HEK293 (cell line): ENCODE measurements around the gene P2RX2.
A peak's percentile ranks its signal among the peaks of the same experiment; 100 is the strongest.

Experiments
- CTCF ChIA-PET: fragments of 350-600 bp; formaldehyde crosslinking; extraction: SDS; loops from one replicate; lab custom pipeline; 2021; ENCODE audit warnings: antibody characterized with exemption; lab: Yijun Ruan, JAX
- POLR2A ChIA-PET: fragments of 300-600 bp; formaldehyde crosslinking; extraction: SDS; loops from one replicate; lab custom pipeline; 2020; ENCODE audit warnings: antibody characterized with exemption, inconsistent platforms; lab: Yijun Ruan, JAX
- H3K27ac ChIP-seq: fragments of 200-500 bp; sonication (Bioruptor generic); 2 replicates; pipeline ENCODE4 v1.5.1; 2014; ENCODE audit warnings: low read depth, low read length, control low read depth, inconsistent platforms; ENCODE audit errors: extremely low read depth
- H3K36me3 ChIP-seq, 2 experiments: fragments of 200-500 bp in 1 of 2; sonication (Bioruptor generic) in 1 of 2; 1 replicate in 1 of 2; 2 replicates in 1 of 2; pipeline ENCODE4 v1.5.1; 2014 to 2017; ENCODE audit warnings: inconsistent platforms in 2 of 2, low read length in 2 of 2; ENCODE audit not compliant: control insufficient read depth in 2 of 2, insufficient read depth in 1 of 2
- H3K4me1 ChIP-seq: fragments of 200-500 bp; sonication (Bioruptor generic); 2 replicates; pipeline ENCODE4 v1.5.1; 2014; ENCODE audit warnings: mild to moderate bottlenecking, low read length, inconsistent platforms; ENCODE audit not compliant: control insufficient read depth, insufficient read depth
- H3K4me3 ChIP-seq: 2 replicates; pipeline ENCODE4 v1.5.1; 2011; ENCODE audit warnings: low read depth, mild to moderate bottlenecking, control low read depth, low read length, moderate library complexity
- H3K9me3 ChIP-seq: fragments of 200-500 bp; sonication (Bioruptor generic); 2 replicates; pipeline ENCODE4 v1.5.1; 2014; ENCODE audit warnings: low read depth, low read length, inconsistent platforms; ENCODE audit not compliant: control insufficient read depth, insufficient read depth
- EGR2 ChIP-seq: fragments of 450-650 bp; formaldehyde crosslinking; IDR thresholded peaks from 2 replicates; pipeline ENCODE4 v1.5.1; 2016; ENCODE audit warnings: low read depth, missing biosample characterization, missing genetic modification characterization
- KLF16 ChIP-seq: fragments of 450-650 bp; formaldehyde crosslinking; IDR thresholded peaks from 2 replicates; pipeline ENCODE4 v1.5.1; 2017; ENCODE audit warnings: missing biosample characterization, missing genetic modification characterization
- TRIM28 ChIP-seq: IDR thresholded peaks from 2 replicates; pipeline ENCODE4 v1.6.1; 2011; ENCODE audit warnings: low read length, control low read depth, borderline replicate concordance
- WT1 ChIP-seq: fragments of 450-650 bp; formaldehyde crosslinking; IDR thresholded peaks from 2 replicates; pipeline ENCODE4 v1.5.1; 2016; ENCODE audit warnings: missing biosample characterization, missing genetic modification characterization
- YY1 ChIP-seq: fragments of 450-650 bp; formaldehyde crosslinking; IDR thresholded peaks from 2 replicates; pipeline ENCODE4 v1.5.1; 2018; ENCODE audit warnings: missing biosample characterization, missing genetic modification characterization
- ZBTB17 ChIP-seq: fragments of 450-650 bp; formaldehyde crosslinking; IDR thresholded peaks from 2 replicates; pipeline ENCODE4 v1.5.1; 2016; ENCODE audit warnings: missing biosample characterization, missing genetic modification characterization
- ZFP37 ChIP-seq: fragments of 450-650 bp; formaldehyde crosslinking; IDR thresholded peaks from 2 replicates; pipeline ENCODE4 v1.5.1; 2016; ENCODE audit warnings: missing biosample characterization, missing genetic modification characterization
- ZNF121 ChIP-seq: fragments of 450-650 bp; formaldehyde crosslinking; IDR thresholded peaks from 2 replicates; pipeline ENCODE4 v1.5.1; 2016; ENCODE audit warnings: missing biosample characterization, missing genetic modification characterization
- ZNF132 ChIP-seq: fragments of 450-650 bp; formaldehyde crosslinking; IDR thresholded peaks from 2 replicates; pipeline ENCODE4 v1.5.1; 2017; ENCODE audit warnings: missing biosample characterization, missing genetic modification characterization, borderline replicate concordance
- ZNF146 ChIP-seq: fragments of 450-650 bp; formaldehyde crosslinking; IDR thresholded peaks from 2 replicates; pipeline ENCODE4 v1.5.1; 2016; ENCODE audit warnings: missing biosample characterization, missing genetic modification characterization
- ZNF391 ChIP-seq: fragments of 450-650 bp; formaldehyde crosslinking; IDR thresholded peaks from 2 replicates; pipeline ENCODE4 v1.5.1; 2016; ENCODE audit warnings: low read depth, missing biosample characterization, missing genetic modification characterization, borderline replicate concordance
- ZNF501 ChIP-seq: fragments of 450-650 bp; formaldehyde crosslinking; IDR thresholded peaks from 2 replicates; pipeline ENCODE4 v1.5.1; 2016; ENCODE audit warnings: missing biosample characterization, missing genetic modification characterization
- ZNF561 ChIP-seq: fragments of 450-650 bp; IDR thresholded peaks from 2 replicates; pipeline ENCODE4 v1.5.1; 2018; ENCODE audit warnings: missing biosample characterization, missing genetic modification characterization, borderline replicate concordance
- ZNF600 ChIP-seq: fragments of 450-650 bp; formaldehyde crosslinking; IDR thresholded peaks from 2 replicates; pipeline ENCODE4 v1.5.1; 2016; ENCODE audit warnings: missing biosample characterization, missing genetic modification characterization
- ZNF654 ChIP-seq: fragments of 450-650 bp; formaldehyde crosslinking; IDR thresholded peaks from 2 replicates; pipeline ENCODE4 v1.5.1; 2016; ENCODE audit warnings: low read depth, missing biosample characterization, missing genetic modification characterization
- ZNF660 ChIP-seq: fragments of 450-650 bp; IDR thresholded peaks from 2 replicates; pipeline ENCODE4 v1.5.1; 2018; ENCODE audit warnings: missing biosample characterization, mild to moderate bottlenecking, missing genetic modification characterization
- TF ChIP-seq, protein P1 (sequence below): fragments of 450-650 bp; formaldehyde crosslinking; IDR thresholded peaks from 2 replicates; pipeline ENCODE4 v1.5.1; 2017; ENCODE audit warnings: missing biosample characterization, missing genetic modification characterization
- TF ChIP-seq, protein P2 (sequence below): fragments of 450-650 bp; formaldehyde crosslinking; IDR thresholded peaks from 2 replicates; pipeline ENCODE4 v1.5.1; 2016; ENCODE audit warnings: missing biosample characterization, missing genetic modification characterization
- TF ChIP-seq, protein P3 (sequence below): fragments of 450-650 bp; formaldehyde crosslinking; IDR thresholded peaks from 2 replicates; pipeline ENCODE4 v1.5.0; 2017; ENCODE audit warnings: missing biosample characterization, missing genetic modification characterization, borderline replicate concordance
- TF ChIP-seq, protein P4 (sequence below): fragments of 450-650 bp; formaldehyde crosslinking; IDR thresholded peaks from 2 replicates; pipeline ENCODE4 v1.5.1; 2016; ENCODE audit warnings: missing biosample characterization, missing genetic modification characterization
- TF ChIP-seq, protein P5 (sequence below): fragments of 450-650 bp; formaldehyde crosslinking; IDR thresholded peaks from 2 replicates; pipeline ENCODE4 v1.5.1; 2016; ENCODE audit warnings: missing biosample characterization, missing genetic modification characterization

P2RX2 gene

GRCh38 chr12:132614029-132614428 lies 4.5 kb upstream of the P2RX2 start:
- Histone ChIP-seq H3K27ac (no peak overlapping the region), H3K4me1 (no peaks in the 10 kb centered on the region), H3K4me3 (no peak overlapping the region), H3K36me3 (no peaks in the 10 kb centered on the region), H3K9me3 (no peaks in the 10 kb centered on the region)
- TF ChIP-seq WT1 (tag by site-specific recombination) (no peak), ZNF121 (tag by site-specific recombination) (peak; percentile 81)
- ChIA-PET POLR2A (no interaction called here), CTCF (interaction anchor here (0.6 to 6.4 kb wide), 11 partner anchors 9 to 460 kb away, joined by 3 to 68 read pairs (median 4); no protein-coding TSS in a partner anchor)

- no peak overlapping the region for H3K27ac ChIP-seq
- H3K9me3 ChIP-seq, result no peaks in the 10 kb centered on the region
- H3K36me3 ChIP-seq, result no peaks in the 10 kb centered on the region
- H3K4me1 ChIP-seq, result no peaks in the 10 kb centered on the region
- ChIA-PET POLR2A (interaction anchor here (0.9 kb wide), 1 partner anchor 9 kb away, joined by 3 read pairs; no protein-coding TSS in a partner anchor), CTCF (interaction anchor here (0.5 to 6.4 kb wide), 24 partner anchors 8 to 662 kb away, joined by 3 to 68 read pairs (median 4); no protein-coding TSS in a partner anchor)
- no peak overlapping the region for H3K4me3 ChIP-seq
- TF ChIP-seq, protein P1, sequence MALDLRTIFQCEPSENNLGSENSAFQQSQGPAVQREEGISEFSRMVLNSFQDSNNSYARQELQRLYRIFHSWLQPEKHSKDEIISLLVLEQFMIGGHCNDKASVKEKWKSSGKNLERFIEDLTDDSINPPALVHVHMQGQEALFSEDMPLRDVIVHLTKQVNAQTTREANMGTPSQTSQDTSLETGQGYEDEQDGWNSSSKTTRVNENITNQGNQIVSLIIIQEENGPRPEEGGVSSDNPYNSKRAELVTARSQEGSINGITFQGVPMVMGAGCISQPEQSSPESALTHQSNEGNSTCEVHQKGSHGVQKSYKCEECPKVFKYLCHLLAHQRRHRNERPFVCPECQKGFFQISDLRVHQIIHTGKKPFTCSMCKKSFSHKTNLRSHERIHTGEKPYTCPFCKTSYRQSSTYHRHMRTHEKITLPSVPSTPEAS (tag by site-specific recombination), result 0 out of 2 replicates have a peak, but pooled peaks have one; percentile 14
- TF ChIP-seq ZNF654 (tag by site-specific recombination) (peak; percentile 93), ZNF121 (tag by site-specific recombination) (peak; percentile 99), ZNF600 (peak; percentile 41; the same call in 1 of the 2 replicates), ZFP37 (tag by site-specific recombination) (no peak), EGR2 (0 out of 2 replicates have a peak, but pooled peaks have one; percentile 7), TRIM28 (peak; percentile 77; the same call in 1 of the 2 replicates), ZNF146 (tag by site-specific recombination) (no peak), ZBTB17 (tag by site-specific recombination) (peak; percentile 43; the same call in 1 of the 2 replicates), ZNF501 (tag by site-specific recombination) (no peak), YY1 (tag by site-specific recombination) (no peak), KLF16 (0 out of 2 replicates have a peak, but pooled peaks have one; percentile 27), ZNF391 (tag by site-specific recombination) (0 out of 2 replicates have a peak, but pooled peaks have one; percentile 25), ZNF660 (tag by site-specific recombination) (peak; percentile 35; the same call in 1 of the 2 replicates), ZNF132 (tag by site-specific recombination) (no peak), ZNF561 (0 out of 2 replicates have a peak, but pooled peaks have one; percentile 54)
- TF ChIP-seq, protein P2, sequence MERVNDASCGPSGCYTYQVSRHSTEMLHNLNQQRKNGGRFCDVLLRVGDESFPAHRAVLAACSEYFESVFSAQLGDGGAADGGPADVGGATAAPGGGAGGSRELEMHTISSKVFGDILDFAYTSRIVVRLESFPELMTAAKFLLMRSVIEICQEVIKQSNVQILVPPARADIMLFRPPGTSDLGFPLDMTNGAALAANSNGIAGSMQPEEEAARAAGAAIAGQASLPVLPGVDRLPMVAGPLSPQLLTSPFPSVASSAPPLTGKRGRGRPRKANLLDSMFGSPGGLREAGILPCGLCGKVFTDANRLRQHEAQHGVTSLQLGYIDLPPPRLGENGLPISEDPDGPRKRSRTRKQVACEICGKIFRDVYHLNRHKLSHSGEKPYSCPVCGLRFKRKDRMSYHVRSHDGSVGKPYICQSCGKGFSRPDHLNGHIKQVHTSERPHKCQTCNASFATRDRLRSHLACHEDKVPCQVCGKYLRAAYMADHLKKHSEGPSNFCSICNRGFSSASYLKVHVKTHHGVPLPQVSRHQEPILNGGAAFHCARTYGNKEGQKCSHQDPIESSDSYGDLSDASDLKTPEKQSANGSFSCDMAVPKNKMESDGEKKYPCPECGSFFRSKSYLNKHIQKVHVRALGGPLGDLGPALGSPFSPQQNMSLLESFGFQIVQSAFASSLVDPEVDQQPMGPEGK, result peak; percentile 39; the same call in 1 of the 2 replicates
- TF ChIP-seq, protein P3, sequence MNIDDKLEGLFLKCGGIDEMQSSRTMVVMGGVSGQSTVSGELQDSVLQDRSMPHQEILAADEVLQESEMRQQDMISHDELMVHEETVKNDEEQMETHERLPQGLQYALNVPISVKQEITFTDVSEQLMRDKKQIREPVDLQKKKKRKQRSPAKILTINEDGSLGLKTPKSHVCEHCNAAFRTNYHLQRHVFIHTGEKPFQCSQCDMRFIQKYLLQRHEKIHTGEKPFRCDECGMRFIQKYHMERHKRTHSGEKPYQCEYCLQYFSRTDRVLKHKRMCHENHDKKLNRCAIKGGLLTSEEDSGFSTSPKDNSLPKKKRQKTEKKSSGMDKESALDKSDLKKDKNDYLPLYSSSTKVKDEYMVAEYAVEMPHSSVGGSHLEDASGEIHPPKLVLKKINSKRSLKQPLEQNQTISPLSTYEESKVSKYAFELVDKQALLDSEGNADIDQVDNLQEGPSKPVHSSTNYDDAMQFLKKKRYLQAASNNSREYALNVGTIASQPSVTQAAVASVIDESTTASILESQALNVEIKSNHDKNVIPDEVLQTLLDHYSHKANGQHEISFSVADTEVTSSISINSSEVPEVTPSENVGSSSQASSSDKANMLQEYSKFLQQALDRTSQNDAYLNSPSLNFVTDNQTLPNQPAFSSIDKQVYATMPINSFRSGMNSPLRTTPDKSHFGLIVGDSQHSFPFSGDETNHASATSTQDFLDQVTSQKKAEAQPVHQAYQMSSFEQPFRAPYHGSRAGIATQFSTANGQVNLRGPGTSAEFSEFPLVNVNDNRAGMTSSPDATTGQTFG (tag by site-specific recombination), result no peak
- TF ChIP-seq, protein P4, sequence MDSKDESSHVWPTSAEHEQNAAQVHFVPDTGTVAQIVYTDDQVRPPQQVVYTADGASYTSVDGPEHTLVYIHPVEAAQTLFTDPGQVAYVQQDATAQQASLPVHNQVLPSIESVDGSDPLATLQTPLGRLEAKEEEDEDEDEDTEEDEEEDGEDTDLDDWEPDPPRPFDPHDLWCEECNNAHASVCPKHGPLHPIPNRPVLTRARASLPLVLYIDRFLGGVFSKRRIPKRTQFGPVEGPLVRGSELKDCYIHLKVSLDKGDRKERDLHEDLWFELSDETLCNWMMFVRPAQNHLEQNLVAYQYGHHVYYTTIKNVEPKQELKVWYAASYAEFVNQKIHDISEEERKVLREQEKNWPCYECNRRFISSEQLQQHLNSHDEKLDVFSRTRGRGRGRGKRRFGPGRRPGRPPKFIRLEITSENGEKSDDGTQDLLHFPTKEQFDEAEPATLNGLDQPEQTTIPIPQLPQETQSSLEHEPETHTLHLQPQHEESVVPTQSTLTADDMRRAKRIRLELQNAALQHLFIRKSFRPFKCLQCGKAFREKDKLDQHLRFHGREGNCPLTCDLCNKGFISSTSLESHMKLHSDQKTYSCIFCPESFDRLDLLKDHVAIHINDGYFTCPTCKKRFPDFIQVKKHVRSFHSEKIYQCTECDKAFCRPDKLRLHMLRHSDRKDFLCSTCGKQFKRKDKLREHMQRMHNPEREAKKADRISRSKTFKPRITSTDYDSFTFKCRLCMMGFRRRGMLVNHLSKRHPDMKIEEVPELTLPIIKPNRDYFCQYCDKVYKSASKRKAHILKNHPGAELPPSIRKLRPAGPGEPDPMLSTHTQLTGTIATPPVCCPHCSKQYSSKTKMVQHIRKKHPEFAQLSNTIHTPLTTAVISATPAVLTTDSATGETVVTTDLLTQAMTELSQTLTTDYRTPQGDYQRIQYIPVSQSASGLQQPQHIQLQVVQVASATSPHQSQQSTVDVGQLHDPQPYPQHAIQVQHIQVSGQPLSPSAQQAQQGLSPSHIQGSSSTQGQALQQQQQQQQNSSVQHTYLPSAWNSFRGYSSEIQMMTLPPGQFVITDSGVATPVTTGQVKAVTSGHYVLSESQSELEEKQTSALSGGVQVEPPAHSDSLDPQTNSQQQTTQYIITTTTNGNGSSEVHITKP, result 0 out of 2 replicates have a peak, but pooled peaks have one; percentile 39
- TF ChIP-seq, protein P5, sequence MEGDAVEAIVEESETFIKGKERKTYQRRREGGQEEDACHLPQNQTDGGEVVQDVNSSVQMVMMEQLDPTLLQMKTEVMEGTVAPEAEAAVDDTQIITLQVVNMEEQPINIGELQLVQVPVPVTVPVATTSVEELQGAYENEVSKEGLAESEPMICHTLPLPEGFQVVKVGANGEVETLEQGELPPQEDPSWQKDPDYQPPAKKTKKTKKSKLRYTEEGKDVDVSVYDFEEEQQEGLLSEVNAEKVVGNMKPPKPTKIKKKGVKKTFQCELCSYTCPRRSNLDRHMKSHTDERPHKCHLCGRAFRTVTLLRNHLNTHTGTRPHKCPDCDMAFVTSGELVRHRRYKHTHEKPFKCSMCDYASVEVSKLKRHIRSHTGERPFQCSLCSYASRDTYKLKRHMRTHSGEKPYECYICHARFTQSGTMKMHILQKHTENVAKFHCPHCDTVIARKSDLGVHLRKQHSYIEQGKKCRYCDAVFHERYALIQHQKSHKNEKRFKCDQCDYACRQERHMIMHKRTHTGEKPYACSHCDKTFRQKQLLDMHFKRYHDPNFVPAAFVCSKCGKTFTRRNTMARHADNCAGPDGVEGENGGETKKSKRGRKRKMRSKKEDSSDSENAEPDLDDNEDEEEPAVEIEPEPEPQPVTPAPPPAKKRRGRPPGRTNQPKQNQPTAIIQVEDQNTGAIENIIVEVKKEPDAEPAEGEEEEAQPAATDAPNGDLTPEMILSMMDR (tag by site-specific recombination), result peak; percentile 76
These were observed 3.6 kb upstream of the P2RX2 start for GRCh38 chr12:132614861-132615578.
